Gastroesophageal sphincter (tissue), 3 donors: ENCODE results near the gene OSTN.

Source experiments
- POLR2A ChIP-seq, 2 donors: fragments of 450-650 bp; IDR thresholded peaks; one replicate each; pipeline ENCODE4 v1.6.1; 2017; ENCODE audit warnings: antibody characterized with exemption in 2 of 2, mild to moderate bottlenecking in 2 of 2, moderate library complexity in 1 of 2
- POLR2AphosphoS5 ChIP-seq: sonication (generic); formaldehyde crosslinking; IDR thresholded peaks from one replicate; pipeline ENCODE4 v1.6.1; 2017; ENCODE audit warnings: antibody characterized with exemption
- TF ChIP-seq, protein P1 (sequence below), 4 experiments: fragments of 200-600 bp in 2 of 4; fragments of 450-650 bp in 2 of 4; sonication (generic) in 1 of 4; IDR thresholded peaks; one replicate each; pipeline ENCODE4 v1.5.1; 2017 to 2019; ENCODE audit warnings: antibody characterized with exemption in 4 of 4, mild to moderate bottlenecking in 2 of 4, moderate library complexity in 2 of 4

- TF ChIP-seq, protein P1, sequence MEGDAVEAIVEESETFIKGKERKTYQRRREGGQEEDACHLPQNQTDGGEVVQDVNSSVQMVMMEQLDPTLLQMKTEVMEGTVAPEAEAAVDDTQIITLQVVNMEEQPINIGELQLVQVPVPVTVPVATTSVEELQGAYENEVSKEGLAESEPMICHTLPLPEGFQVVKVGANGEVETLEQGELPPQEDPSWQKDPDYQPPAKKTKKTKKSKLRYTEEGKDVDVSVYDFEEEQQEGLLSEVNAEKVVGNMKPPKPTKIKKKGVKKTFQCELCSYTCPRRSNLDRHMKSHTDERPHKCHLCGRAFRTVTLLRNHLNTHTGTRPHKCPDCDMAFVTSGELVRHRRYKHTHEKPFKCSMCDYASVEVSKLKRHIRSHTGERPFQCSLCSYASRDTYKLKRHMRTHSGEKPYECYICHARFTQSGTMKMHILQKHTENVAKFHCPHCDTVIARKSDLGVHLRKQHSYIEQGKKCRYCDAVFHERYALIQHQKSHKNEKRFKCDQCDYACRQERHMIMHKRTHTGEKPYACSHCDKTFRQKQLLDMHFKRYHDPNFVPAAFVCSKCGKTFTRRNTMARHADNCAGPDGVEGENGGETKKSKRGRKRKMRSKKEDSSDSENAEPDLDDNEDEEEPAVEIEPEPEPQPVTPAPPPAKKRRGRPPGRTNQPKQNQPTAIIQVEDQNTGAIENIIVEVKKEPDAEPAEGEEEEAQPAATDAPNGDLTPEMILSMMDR (IDR thresholded peaks at IDR 0.05), result no peak
- TF ChIP-seq POLR2A (IDR thresholded peaks at IDR 0.05) (no peak), POLR2AphosphoS5 (no peak)
Measured at GRCh38 chr3:191253089-191253799, 54.2 kb downstream of the OSTN start.
